ENCODE data around the gene DAB2IP. TPM values are rescaled to one million over a fixed set of nuclear protein-coding genes. Genes with fewer than 3 reads are reported as not detected.

DAB2IP gene
- polyA plus RNA-seq, 1 donor from 2014 or later = 17.3 TPM

- no peak overlapping the region for H3K4me2 ChIP-seq (ENCODE audit: low read length)
- H3K9me3 ChIP-seq (ENCODE audit: low read length) = peaks cover 4% of the 10 kb centered on the region
- H3K4me3 ChIP-seq (ENCODE audit: low read length) = no peak overlapping the region
- TF ChIP-seq CTCF (IDR thresholded peaks at IDR 0.05; ENCODE audit: poor library complexity, severe bottlenecking) (no peak), EP300 (conservative IDR thresholded peaks at IDR 0.05; ENCODE audit: poor library complexity, severe bottlenecking) (no peak), EZH2 (IDR thresholded peaks at IDR 0.05; ENCODE audit: borderline replicate concordance, insufficient read depth, low read length, poor library complexity, severe bottlenecking) (no peak), MXI1 (conservative IDR thresholded peaks at IDR 0.05; ENCODE audit: poor library complexity, severe bottlenecking) (no peak), SMC3 (conservative IDR thresholded peaks at IDR 0.05; ENCODE audit: poor library complexity) (no peak), TAF1 (IDR thresholded peaks at IDR 0.05; ENCODE audit: low read depth) (no peak), POLR2AphosphoS5 (IDR thresholded peaks at IDR 0.05) (no peak), RAD21 (conservative IDR thresholded peaks at IDR 0.05) (no peak)
- peaks cover 15% of the 10 kb centered on the region for H3K79me2 ChIP-seq (replicated peaks; ENCODE audit: insufficient read depth, low read length)
- H3K9ac ChIP-seq (ENCODE audit: low read length) = no peak overlapping the region
- H3K9me2 ChIP-seq (ENCODE audit: insufficient read depth, low read length) = no peaks in the 10 kb centered on the region
- no peak overlapping the region for H2AFZ ChIP-seq (ENCODE audit: low read depth, low read length)
- H4K20me1 ChIP-seq (ENCODE audit: insufficient read depth) = no peaks in the 10 kb centered on the region
- no peaks in the 10 kb centered on the region for H3F3A ChIP-seq (ENCODE audit: insufficient read depth, low read length, poor library complexity, severe bottlenecking)
- H3K27me3 ChIP-seq (ENCODE audit: insufficient read depth, low read depth, low read length) = no peaks in the 10 kb centered on the region
- H3K27ac ChIP-seq (ENCODE audit: low read length) = no peak overlapping the region
- no peaks in the 10 kb centered on the region for H3K36me3 ChIP-seq (ENCODE audit: insufficient read depth, low read length)
Measured at GRCh38 chr9:121778252-121779225, 127.1 kb downstream of the DAB2IP start.

DNA sequence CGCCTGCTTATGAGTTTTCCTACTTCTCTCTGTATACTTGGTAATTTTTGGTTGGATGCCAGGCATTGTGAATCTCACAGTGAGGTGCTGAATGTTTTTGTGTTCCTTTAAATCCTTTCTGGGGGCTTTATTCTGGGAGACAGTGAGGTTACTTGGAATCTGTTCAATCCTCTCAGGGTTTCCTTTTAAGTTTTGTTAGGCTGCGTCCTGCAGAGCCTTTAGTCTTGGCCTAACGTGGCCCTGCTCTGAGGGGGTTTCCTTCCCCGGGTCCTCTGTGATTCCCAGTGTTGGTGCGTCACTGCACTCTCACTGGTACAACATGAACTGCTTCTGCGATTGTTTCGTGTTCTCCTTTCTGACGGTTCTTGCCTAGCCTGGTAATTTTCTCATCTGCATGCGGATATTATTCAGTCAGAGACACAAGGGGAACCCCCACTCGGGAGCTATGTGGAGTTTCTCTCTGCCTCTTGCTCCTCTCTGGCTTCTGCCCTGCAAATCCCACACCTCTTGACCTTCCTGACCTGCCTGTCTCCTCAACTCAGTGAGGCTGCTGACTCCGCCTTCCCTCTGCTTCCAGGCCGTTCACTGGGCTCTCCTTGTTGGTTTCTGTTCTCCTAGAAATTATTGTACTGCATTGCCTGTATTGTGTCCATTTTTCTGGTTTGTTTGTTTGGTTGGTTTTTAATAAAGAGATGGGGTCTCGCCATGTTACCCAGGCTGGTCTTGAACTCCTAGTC, 128.1 kb downstream of the DAB2IP start:
- Histone ChIP-seq H4K20me1 (ENCODE audit: insufficient read depth) (no peaks in the 10 kb centered on the region), H3K9ac (ENCODE audit: low read length) (no peak overlapping the region), H3F3A (ENCODE audit: insufficient read depth, low read length, poor library complexity, severe bottlenecking) (no peaks in the 10 kb centered on the region), H3K27ac (ENCODE audit: low read length) (no peak overlapping the region), H3K9me2 (ENCODE audit: insufficient read depth, low read length) (no peaks in the 10 kb centered on the region), H2AFZ (ENCODE audit: low read depth, low read length) (no peak overlapping the region), H3K9me3 (ENCODE audit: low read length) (peaks cover 4% of the 10 kb centered on the region), H3K4me2 (ENCODE audit: low read length) (no peak overlapping the region), H3K36me3 (ENCODE audit: insufficient read depth, low read length) (no peaks in the 10 kb centered on the region), H3K79me2 (replicated peaks; ENCODE audit: insufficient read depth, low read length) (peaks cover 15% of the 10 kb centered on the region), H3K27me3 (ENCODE audit: insufficient read depth, low read depth, low read length) (no peaks in the 10 kb centered on the region), H3K4me3 (ENCODE audit: low read length) (no peak overlapping the region)
- TF ChIP-seq POLR2AphosphoS5 (IDR thresholded peaks at IDR 0.05) = no peak
- TF ChIP-seq CTCF (IDR thresholded peaks at IDR 0.05; ENCODE audit: poor library complexity, severe bottlenecking) = no peak
- no peak for TF ChIP-seq REST (IDR thresholded peaks at IDR 0.05; ENCODE audit: borderline replicate concordance)
- TF ChIP-seq EP300 (conservative IDR thresholded peaks at IDR 0.05; ENCODE audit: poor library complexity, severe bottlenecking) = no peak

Measured in neural cell (in vitro differentiated cells).